ENCODE measurements around the gene FHOD3. TPM values are rescaled to one million over a fixed set of nuclear protein-coding genes. Genes with fewer than 3 reads are reported as not detected.
A peak's percentile ranks its signal among the peaks of the same experiment; 100 is the strongest.

The FHOD3 gene
- polyA plus RNA-seq, 3 donors = 36.0 to 44.2 (median 39.2) TPM

GRCh38 chr18:36625386-36625785 lies 327.9 kb downstream of the FHOD3 start:
- no peak for DNase-seq

- DNase-seq = no peak
Observed at GRCh38 chr18:36627637-36628036, 330.1 kb downstream of the FHOD3 start.

GRCh38 chr18:36628435-36629137 lies 331.1 kb downstream of the FHOD3 start:
- DNase-seq = no peak

- DNase-seq = no peak
Observed at GRCh38 chr18:36629138-36629530, 331.6 kb downstream of the FHOD3 start.

GRCh38 chr18:36629836-36630235 lies 332.3 kb downstream of the FHOD3 start:
- no peak for DNase-seq

- DNase-seq = no peak
Observed at GRCh38 chr18:36630917-36631316, 333.4 kb downstream of the FHOD3 start.

GRCh38 chr18:36633961-36634412 lies 336.5 kb downstream of the FHOD3 start:
- DNase-seq = no peak

GRCh38 chr18:36634573-36635216 lies 337.2 kb downstream of the FHOD3 start:
- DNase-seq = no peak

GRCh38 chr18:36635414-36636096 lies 338.0 kb downstream of the FHOD3 start:
- DNase-seq = no peak

- DNase-seq = no peak
Observed at GRCh38 chr18:36636237-36636817, 338.8 kb downstream of the FHOD3 start.

- no peak for DNase-seq
Observed at GRCh38 chr18:36638224-36638623, 340.7 kb downstream of the FHOD3 start.

GRCh38 chr18:36640021-36640952 lies 342.8 kb downstream of the FHOD3 start:
- DNase-seq = peak; percentile 69

GRCh38 chr18:36643061-36643460 lies 345.5 kb downstream of the FHOD3 start:
- no peak for DNase-seq

GRCh38 chr18:36648803-36649202 lies 351.3 kb downstream of the FHOD3 start:
- no peak for DNase-seq

GRCh38 chr18:36649205-36649604 lies 351.7 kb downstream of the FHOD3 start:
- no peak for DNase-seq

- DNase-seq = no peak
Observed at GRCh38 chr18:36650266-36650665, 352.8 kb downstream of the FHOD3 start.

GRCh38 chr18:36650906-36651305 lies 353.4 kb downstream of the FHOD3 start:
- DNase-seq = no peak

- DNase-seq = no peak
Observed at GRCh38 chr18:36652503-36652902, 355.0 kb downstream of the FHOD3 start.

GRCh38 chr18:36653141-36653869 lies 355.8 kb downstream of the FHOD3 start:
- DNase-seq = no peak

- DNase-seq = no peak
Observed at GRCh38 chr18:36653870-36654269, 356.4 kb downstream of the FHOD3 start.

GRCh38 chr18:36655074-36655473 lies 357.6 kb downstream of the FHOD3 start:
- no peak for DNase-seq

Measured in renal pelvis (tissue), 4 donors.